GM18909 (cell line): ENCODE results near the gene CCDC106.

Source experiments
- ATAC-seq: cut with Tn5 transposase; IDR thresholded peaks from one replicate; pipeline ENCODE4 v1.9.1; 2021; ENCODE audit warnings: mild to moderate bottlenecking; ENCODE audit not compliant: unreplicated experiment, poor library complexity

CCDC106 gene

GRCh38 chr19:55647732-55648584, at the start of gene CCDC106:
TSS of gene CCDC106 (plus strand) at chr19:55648212. CDS start at chr19:55649047, 835 bp downstream.
- no peak for ATAC-seq

- peak; percentile 56 for ATAC-seq
Observed at GRCh38 chr19:55598719-55599467, 49.1 kb upstream of the CCDC106 start.

GRCh38 chr19:55599468-55599841, 48.6 kb upstream of the CCDC106 start, which contains the start of gene FIZ1:
TSS of gene FIZ1 (minus strand) at chr19:55599517. CDS start at chr19:55597865, 1,652 bp downstream.
- peak; percentile 59 for ATAC-seq

- ATAC-seq = peak; percentile 44
Observed at GRCh38 chr19:55599842-55600661, 48.0 kb upstream of the CCDC106 start, which contains the start of gene ZNF524. TSS of gene ZNF524 (plus strand) at chr19:55600288. CDS start at chr19:55602113, 1,825 bp downstream.

- ATAC-seq = no peak
Observed at GRCh38 chr19:55600662-55601028, 47.4 kb upstream of the CCDC106 start.

- no peak for ATAC-seq
Observed at GRCh38 chr19:55601084-55601483, 46.9 kb upstream of the CCDC106 start.

- no peak for ATAC-seq
Observed at GRCh38 chr19:55602104-55603001, 45.7 kb upstream of the CCDC106 start.

GRCh38 chr19:55603115-55603514, 44.9 kb upstream of the CCDC106 start:
- no peak for ATAC-seq

GRCh38 chr19:55603581-55604292, 44.3 kb upstream of the CCDC106 start:
- no peak for ATAC-seq

GRCh38 chr19:55605207-55605636, 42.8 kb upstream of the CCDC106 start:
- ATAC-seq = peak; percentile 77

- peak; percentile 30 for ATAC-seq
Observed at GRCh38 chr19:55605637-55606470, 42.2 kb upstream of the CCDC106 start, which contains the start of gene ZNF865. TSS of gene ZNF865 (plus strand) at chr19:55605647. CDS start at chr19:55613619, 7,972 bp downstream.

- ATAC-seq = no peak
Observed at GRCh38 chr19:55606471-55606787, 41.6 kb upstream of the CCDC106 start.

- ATAC-seq = no peak
Observed at GRCh38 chr19:55606817-55607216, 41.2 kb upstream of the CCDC106 start.

GRCh38 chr19:55609326-55609725, 38.7 kb upstream of the CCDC106 start:
- ATAC-seq = no peak

GRCh38 chr19:55611300-55611982, 36.6 kb upstream of the CCDC106 start:
- ATAC-seq = no peak

- no peak for ATAC-seq
Observed at GRCh38 chr19:55611983-55612645, 35.9 kb upstream of the CCDC106 start.

- no peak for ATAC-seq
Observed at GRCh38 chr19:55613396-55613795, 34.6 kb upstream of the CCDC106 start.
